Measurements from ENCODE around the gene ANO10. TPM values are rescaled to one million over a fixed set of nuclear protein-coding genes. Genes with fewer than 3 reads are reported as not detected.
"Not testable (repeated sequence)": the region's sequence is repeated elsewhere in the genome, so short reads cannot be mapped to it uniquely, and the experiment has no call there.

ANO10 gene
- total RNA-seq, 2 donors from 2014 or later: 9.6 to 11.3 TPM

DNA sequence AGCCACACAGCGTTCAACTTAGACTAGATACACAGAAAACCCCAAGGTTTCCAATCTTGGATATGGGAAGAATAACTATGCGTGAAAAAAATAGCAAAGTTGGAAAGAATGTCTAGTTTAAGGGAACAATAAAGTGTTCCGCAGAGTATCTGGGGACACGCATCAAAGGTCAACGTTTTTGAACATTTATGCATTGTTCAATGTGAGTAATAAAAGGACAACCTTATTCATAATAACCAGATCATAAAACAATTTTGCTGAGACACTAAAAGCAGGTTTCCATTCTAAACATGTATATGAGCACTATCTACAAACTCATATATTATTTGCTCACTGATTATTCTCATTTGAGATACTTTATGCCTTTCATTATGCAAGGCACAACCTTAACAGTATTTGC, 7.8 kb downstream of the ANO10 start:
- H3K27me3 ChIP-seq: no peaks in the 10 kb centered on the region
- H3K36me3 ChIP-seq: no peaks in the 10 kb centered on the region
- H3K4me3 ChIP-seq: no peak overlapping the region
- H3K27ac ChIP-seq: no peak overlapping the region
- no peak for DNase-seq (ENCODE audit: low spot score)
- H3K4me1 ChIP-seq: no peaks in the 10 kb centered on the region
- TF ChIP-seq, protein P1, sequence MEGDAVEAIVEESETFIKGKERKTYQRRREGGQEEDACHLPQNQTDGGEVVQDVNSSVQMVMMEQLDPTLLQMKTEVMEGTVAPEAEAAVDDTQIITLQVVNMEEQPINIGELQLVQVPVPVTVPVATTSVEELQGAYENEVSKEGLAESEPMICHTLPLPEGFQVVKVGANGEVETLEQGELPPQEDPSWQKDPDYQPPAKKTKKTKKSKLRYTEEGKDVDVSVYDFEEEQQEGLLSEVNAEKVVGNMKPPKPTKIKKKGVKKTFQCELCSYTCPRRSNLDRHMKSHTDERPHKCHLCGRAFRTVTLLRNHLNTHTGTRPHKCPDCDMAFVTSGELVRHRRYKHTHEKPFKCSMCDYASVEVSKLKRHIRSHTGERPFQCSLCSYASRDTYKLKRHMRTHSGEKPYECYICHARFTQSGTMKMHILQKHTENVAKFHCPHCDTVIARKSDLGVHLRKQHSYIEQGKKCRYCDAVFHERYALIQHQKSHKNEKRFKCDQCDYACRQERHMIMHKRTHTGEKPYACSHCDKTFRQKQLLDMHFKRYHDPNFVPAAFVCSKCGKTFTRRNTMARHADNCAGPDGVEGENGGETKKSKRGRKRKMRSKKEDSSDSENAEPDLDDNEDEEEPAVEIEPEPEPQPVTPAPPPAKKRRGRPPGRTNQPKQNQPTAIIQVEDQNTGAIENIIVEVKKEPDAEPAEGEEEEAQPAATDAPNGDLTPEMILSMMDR (IDR thresholded peaks at IDR 0.05): no peak
- H3K9me3 ChIP-seq: no peaks in the 10 kb centered on the region

DNA sequence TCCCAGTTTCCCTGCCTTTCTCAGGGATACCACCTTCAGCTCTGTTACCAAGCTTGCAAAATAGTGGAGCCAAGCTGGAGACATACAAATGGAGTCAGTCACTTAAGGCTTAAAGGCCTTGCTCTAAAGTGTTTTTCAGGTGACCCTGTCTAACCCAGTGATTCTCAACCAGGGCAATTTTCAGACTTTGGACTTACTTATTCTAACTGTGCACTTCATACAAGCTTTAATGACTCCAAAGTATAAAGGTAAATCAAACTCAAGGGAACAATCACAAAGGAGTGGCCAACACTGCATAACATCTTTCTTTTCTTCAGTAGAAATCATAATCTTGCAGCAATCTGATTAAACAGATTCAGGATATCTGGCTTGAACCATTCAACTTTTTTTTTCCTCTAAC, 9.4 kb downstream of the ANO10 start:
- H3K4me3 ChIP-seq: no peak overlapping the region
- TF ChIP-seq, protein P1 (IDR thresholded peaks at IDR 0.05): no peak
- H3K4me1 ChIP-seq: no peaks in the 10 kb centered on the region
- H3K9me3 ChIP-seq: no peaks in the 10 kb centered on the region
- DNase-seq (ENCODE audit: low spot score): no peak
- no peaks in the 10 kb centered on the region for H3K27me3 ChIP-seq
- H3K27ac ChIP-seq: no peak overlapping the region
- H3K36me3 ChIP-seq: no peaks in the 10 kb centered on the region

DNA sequence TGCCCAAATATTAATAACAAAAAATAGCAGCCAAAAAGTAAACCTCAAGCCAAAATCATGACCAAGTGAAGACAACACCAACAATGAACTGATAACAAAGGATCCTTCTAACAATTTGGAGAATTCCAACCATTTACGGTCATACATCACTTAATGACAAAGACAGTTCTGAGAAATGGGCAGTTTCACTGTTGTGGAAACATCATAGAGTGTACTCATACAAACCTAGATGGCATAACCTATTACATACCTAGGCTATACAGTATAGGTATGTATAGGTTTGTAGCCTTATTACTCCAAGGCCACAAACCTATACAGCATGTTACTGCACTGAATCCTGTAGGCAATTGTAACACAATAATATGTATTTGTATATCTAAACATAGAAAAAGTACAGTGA, 12.4 kb downstream of the ANO10 start:
- TF ChIP-seq, protein P1 (IDR thresholded peaks at IDR 0.05): no peak
- Histone ChIP-seq H3K4me3 (no peak overlapping the region), H3K4me1 (no peaks in the 10 kb centered on the region), H3K27me3 (no peaks in the 10 kb centered on the region), H3K27ac (no peak overlapping the region), H3K36me3 (peaks cover 8% of the 10 kb centered on the region), H3K9me3 (no peaks in the 10 kb centered on the region)
- DNase-seq (ENCODE audit: low spot score): no peak

DNA sequence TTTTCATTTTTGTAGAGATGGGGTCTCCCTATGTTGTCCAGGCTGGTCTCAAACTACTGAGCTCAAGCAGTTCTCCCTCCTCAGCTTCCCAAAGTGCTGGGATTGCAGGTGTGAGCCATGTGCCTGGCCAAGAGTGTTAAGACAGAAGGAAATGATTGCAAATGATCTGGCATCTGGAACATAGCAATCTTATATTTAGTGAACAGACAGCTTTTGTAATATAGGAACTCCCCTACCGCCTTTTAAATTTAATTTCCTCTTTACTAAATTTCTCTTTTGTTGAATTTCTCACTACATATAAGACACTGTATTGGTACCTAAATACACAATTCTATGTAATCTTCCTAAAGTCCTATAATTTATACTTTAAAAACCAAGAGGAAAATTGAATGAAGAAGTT, 13.1 kb downstream of the ANO10 start:
- Histone ChIP-seq H3K27ac (no peak overlapping the region), H3K4me1 (no peaks in the 10 kb centered on the region), H3K9me3 (no peaks in the 10 kb centered on the region), H3K36me3 (peaks cover 8% of the 10 kb centered on the region), H3K27me3 (no peaks in the 10 kb centered on the region), H3K4me3 (no peak overlapping the region)
- TF ChIP-seq, protein P1 (IDR thresholded peaks at IDR 0.05): no peak
- no peak for DNase-seq (ENCODE audit: low spot score)

DNA sequence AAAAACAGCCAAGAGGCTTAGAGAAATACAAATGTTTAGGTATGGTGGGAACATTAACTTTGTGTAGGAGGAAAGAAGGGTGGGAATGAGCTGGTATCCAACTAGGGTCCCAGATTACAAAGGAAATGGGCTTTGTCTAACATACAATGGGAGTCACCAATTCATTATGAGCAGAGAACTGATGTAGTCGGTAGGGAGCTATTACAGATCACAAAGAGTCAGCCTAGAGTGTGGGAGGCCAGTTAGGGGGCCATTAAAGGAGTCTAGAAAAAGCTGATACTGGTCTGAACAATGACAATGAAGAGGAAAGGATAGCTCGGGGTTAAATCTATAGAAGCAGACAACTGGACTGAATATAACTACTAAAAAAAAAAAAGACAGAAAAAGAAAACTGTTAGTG, 15.5 kb downstream of the ANO10 start:
- TF ChIP-seq, protein P1 (IDR thresholded peaks at IDR 0.05): no peak
- H3K4me1 ChIP-seq: no peaks in the 10 kb centered on the region
- no peaks in the 10 kb centered on the region for H3K27me3 ChIP-seq
- no peak overlapping the region for H3K4me3 ChIP-seq
- no peak for DNase-seq (ENCODE audit: low spot score)
- no peaks in the 10 kb centered on the region for H3K9me3 ChIP-seq
- H3K27ac ChIP-seq: no peak overlapping the region
- peaks cover 8% of the 10 kb centered on the region for H3K36me3 ChIP-seq

DNA sequence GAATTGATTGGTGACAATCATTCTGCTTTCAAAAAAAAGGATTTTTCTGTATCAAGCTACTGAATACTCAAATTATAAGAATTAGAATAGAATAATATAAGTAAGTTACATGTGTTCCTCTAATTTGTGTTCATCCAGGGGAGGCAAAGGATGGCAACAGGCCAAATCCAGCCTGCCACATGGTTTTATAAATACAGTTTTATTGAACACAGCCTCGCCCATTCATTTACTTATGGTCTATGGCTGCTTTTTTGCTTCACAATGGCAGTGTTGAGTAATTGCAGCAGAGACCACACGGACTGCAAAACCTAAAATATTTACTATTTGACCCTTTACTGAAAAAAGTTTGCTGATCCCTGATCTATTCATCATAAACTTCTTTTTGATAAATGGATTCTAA, 21.9 kb downstream of the ANO10 start:
- H3K36me3 ChIP-seq; H3K27ac ChIP-seq; H3K9me3 ChIP-seq; H3K27me3 ChIP-seq; DNase-seq (ENCODE audit: low spot score); H3K4me1 ChIP-seq; H3K4me3 ChIP-seq: not testable (repeated sequence)
